DMS 273 (cell line): ENCODE measurements around the gene VWA8.
"Not testable (repeated sequence)": the region's sequence is repeated elsewhere in the genome, so short reads cannot be mapped to it uniquely, and the experiment has no call there.

ENCODE experiments used
- DNase-seq: peaks from one replicate; lab custom pipeline; 2025; ENCODE audit not compliant: unreplicated experiment; lab: John Stamatoyannopoulos, UW

VWA8 gene

DNA sequence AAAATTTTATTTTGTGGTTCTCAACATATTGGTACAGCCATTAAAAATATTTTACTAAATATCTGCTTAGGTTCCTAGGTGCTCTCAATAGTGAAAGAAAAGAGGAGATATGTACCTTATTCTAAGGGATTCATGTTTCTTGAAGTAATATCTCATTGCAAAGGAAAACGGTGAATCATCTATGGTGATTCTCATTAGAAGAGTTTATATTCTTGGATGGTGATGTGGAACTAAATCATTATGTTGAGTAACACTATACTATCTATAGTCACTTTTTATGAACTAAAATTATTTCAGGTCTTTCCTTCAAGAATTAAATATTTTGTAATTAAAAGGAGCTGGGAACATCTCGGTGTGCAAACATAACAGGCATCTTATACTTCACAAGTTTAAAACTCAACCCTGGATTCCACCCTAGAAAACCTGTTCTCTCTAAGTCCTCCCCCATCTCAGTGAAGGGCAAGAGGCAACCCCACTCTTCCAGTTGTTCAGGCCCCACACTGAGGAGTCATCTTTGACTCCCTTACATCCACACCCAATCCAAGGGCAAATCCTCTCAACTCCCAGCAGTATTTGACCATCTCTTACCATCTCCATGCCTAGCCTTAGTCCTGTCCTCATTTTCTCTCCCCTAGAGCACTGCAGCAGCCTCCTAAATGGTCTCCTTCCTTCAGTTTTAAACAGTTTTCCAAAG lies 363.4 kb downstream of the VWA8 start:
- no peak for DNase-seq

DNA sequence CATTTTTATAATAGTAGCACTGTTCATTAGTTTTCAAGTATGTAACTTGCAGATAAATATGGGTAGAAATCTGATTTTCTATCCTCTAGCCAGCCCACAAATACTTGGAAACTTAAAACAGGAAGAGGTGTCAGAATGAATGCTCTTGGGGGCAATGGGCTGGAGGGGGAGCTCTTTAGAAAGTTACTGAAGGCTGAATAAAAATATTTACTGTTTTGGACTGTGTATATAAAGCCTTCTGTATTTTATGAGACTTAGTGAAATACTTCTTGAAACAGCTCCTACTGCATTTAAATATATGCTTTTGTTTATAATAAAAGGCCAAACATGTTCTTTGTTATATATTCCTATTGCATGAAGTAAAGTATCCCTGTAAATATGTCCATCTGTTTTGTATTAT lies 364.7 kb downstream of the VWA8 start:
- DNase-seq: no peak

DNA sequence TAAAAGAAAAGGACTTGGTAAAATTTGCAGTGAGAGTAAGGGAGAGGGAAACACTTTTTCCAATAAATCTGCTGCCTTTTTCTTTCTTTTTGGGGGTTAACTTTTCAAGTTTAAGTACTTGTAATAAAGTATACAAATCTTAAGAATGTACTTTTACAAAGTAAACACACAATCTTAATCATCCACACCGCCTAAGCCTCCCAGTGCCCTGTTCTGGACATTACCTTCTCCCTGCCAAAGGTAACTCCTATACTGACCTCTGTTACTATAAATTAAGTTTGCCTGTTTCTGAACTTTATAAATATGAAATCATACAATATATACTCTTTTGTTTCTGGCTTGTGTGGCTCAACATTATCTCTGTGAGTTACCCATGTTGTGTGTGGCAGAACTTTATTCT lies 365.6 kb downstream of the VWA8 start:
- DNase-seq: no peak

DNA sequence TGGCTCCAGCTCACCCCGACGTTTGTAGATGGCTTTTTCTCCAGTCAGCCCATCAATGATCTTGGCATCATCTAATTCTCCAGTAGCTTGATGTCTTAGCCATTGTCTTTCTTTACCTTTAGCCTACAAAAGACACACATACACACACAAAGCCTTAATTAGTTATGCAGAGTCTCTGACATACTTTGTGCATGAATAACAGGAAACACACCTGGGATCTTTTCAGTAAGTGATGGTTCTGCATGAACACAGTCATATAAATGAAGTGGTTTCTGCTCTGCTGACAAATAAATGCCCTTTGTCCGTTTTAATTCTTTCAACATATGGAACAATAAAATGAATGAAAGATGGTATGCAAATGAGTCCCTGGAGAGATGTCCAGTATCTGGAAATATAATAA lies 370.3 kb downstream of the VWA8 start:
- DNase-seq: no peak

DNA sequence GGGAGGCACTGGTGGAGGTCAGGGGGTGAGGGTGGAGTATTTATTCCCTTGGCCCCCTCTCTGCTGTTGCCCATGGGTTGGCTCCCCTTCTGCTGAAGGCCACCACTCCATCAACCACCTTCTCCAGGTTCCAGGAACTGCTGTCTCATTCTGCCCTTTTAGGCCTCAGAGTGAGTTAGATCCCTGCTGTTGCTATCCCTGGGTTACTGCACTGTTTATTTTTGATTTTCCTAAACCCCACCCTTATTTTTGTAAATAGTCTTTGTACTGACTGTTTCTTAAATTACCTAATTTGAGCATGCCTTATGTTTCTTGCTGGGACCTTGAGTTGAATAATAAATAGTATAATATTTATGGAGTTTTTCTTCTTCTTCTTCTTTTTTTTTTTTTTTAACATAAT lies 370.8 kb downstream of the VWA8 start:
- no peak for DNase-seq

DNA sequence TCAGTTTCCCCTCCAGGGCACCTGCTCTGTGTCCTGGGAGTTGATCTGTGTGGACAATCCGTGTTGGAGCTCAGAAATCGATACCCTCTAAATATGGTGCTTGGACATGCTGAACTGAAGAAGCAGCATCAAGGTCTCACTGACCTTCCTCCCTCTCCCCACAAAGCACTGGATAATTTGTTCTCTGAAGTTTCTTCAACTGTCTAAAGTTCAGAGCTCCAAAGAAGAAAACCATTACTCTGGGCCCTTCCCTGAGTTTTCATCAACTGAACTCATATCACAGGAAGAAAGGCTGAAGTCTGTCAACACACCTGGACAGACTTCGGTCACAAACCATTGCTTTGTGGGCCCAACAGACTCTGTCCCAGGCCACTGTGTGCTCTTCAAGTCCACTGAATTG lies 371.5 kb downstream of the VWA8 start:
- no peak for DNase-seq

DNA sequence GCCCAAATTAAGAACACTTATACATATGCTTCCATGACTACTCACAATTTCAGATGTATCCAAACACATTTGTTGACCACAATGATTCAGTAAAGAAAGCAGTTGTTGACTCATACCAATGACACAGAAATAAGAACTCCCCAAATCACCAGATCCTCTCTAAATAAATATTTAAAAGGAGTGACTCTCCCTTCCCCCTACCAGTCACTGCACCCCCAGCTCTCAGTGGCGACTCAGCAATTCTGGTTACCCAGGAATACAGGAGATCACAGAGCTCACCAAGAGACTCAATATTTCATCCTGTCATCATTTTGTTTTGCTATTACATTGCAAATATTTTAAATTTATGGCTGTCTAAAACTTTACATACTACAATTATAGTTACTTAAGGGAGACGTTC lies 372.0 kb downstream of the VWA8 start:
- DNase-seq: no peak

DNA sequence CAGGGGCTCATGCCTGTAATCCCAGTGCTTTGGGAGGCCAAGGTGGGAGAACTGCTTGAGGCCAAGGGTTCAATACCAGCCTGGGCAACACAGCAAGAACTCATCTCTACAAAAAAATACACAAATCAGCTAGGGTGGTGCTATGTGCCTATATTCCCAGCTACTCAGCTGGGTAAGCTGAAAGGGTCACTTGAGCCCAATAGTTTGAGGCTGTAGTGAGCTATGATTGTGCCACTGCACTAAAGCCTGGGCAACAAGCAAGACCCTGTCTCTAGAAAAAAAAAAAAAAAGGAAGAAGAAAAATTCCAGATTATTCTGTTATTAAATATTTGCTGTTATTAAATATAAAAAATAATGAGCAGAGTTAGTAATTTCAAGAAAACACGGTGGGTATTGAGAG lies 372.5 kb downstream of the VWA8 start:
- DNase-seq: no peak

DNA sequence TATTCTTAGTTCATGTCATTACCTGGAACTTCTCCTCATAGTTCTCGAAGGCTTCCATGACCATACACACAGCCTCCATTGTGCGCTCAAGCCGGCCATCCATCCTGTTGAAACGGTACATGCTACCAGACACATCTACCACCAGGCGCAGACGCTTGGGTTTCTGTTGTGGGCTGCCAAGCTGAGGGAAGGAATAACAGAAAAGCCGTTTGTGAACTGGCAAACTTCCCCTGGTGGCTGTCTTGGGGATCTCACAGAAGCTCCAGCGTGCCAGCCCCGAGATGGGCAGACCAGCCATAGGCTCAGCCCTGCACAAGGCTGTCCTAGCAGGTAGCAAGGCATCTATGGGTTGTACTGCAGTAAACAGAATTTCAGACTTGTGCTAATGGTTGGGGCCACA lies 373.4 kb downstream of the VWA8 start:
- DNase-seq: no peak

DNA sequence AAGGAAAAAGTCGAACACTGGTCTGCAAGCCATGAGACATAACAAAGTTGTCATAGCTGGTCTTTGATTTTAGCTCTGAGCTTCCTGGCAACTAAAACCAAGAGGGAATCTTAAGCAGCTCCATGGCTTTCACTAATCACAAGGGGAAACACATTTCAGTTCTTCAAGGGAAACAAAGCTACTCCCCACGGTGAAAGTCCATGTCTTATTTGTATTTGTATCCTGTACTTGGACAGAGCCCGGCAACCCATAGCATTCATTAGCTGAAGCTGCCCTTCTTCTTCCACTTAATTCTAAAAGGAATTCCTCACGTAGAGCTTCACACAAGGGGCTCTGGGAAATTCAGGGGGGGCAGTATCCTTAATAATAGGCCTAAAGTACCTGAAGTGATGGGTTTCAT lies 374.7 kb downstream of the VWA8 start:
- DNase-seq: no peak

DNA sequence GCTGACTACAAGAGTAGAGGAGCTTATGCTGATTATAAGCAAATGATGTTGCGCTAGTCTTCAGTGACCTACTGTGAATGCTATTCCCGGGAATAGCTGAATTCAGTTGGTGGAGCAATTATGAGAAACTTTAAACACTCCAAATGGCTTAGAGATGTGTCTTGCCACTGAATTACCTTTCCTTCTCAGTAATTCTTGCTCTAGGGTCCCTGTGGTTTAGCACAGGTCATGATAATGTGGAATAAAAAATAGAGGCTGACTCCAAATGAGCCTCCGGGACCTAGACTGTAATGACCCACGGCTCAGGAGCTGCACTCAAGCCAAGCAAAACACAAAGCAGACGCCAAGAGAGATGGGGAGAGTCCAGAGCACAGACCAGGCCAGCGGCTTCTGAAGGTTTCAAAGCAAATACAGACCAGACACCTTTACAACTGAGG lies 378.9 kb downstream of the VWA8 start:
- DNase-seq: no peak

DNA sequence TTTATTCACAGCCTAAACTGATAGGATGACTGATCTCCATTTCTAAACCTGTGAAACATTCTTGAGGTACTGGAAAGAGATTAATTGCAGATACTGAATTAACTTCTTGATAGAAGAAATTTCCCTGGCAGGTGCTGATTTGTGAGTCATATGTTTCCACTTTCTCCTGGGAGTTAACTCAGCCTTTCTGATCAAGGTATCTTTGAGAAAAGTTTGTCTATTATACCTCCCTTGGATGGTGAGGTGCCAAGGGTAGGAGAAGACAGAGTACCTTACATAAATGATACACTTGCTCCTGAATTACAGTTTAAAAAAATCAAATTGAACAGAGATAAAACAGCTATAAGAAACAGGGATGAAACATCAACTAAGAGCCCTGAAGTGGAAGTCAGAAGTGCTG lies 380.6 kb downstream of the VWA8 start:
- DNase-seq: no peak

DNA sequence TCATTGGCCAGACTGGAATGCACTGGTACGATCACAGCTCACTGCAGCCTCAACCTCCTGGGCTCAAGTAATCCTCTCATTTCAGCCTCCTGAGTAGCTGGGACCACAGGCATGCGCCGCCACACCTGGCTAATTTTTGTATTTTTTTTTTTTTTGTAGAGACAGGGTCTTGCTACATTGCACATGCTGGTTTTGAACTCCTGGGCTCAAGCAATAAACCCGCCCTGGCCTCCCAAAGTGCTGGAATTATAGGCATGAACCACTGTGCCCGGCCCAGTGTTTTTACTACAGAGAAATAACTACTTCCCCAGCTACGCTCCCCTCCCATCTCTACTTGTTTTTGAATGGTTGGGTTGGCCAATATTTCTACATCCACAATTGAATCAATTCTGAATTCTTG lies 381.0 kb downstream of the VWA8 start:
- DNase-seq: no peak

DNA sequence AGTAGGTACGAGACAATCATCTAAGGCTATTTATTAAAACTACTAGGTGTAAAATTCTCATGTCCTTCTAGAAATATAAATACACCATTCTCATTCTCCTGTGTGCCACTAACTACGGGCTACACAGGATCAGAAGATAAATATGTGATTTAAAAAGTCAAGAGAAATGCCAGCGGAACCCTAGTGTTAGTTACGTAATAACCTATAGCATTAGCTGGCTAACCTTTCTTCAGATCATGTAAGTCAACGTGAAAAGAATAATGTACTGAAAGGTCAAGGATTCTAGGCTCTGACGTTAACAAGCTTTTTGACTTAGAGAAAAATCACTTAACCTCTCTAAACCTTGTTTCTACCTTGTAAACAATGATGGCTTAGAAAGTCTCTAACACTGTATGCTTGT lies 381.7 kb downstream of the VWA8 start:
- DNase-seq: no peak

DNA sequence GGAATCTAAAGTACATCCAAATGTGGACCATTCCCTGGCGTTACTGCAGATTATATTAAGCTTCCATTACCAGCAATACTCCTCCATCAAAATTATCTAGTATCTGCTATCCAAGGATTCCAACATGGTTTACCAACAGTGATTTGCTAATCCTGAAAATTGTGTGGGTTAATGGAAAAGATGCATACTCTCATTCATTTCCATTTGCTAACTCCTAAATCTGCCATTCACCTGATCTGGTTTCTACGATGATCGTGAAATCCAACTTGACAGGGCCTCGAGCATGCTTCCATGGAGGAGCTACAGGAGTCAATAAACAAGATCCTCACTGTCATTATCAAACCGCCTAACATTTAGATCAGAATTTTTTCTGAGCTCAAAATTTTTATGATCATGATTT lies 382.5 kb downstream of the VWA8 start:
- DNase-seq: no peak

DNA sequence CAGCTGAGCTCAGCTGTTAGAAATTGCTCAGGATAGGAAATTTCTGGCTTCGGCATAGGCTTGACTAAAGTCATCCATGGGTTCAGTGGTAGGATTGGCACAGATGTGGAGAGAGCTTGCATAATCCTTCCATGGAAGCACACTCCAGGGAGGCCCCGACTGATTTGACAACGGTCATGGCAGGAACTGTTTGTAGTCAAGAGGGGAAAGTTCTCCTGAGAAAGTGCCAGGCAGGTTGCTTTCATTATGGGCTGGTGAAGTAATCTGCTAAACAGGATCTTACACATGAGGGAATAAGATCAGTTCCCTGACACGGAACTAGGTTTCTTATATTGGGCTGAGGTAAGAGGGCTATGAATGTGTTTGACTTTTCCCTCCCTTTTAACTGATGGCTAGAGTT lies 383.5 kb downstream of the VWA8 start:
- no peak for DNase-seq

DNA sequence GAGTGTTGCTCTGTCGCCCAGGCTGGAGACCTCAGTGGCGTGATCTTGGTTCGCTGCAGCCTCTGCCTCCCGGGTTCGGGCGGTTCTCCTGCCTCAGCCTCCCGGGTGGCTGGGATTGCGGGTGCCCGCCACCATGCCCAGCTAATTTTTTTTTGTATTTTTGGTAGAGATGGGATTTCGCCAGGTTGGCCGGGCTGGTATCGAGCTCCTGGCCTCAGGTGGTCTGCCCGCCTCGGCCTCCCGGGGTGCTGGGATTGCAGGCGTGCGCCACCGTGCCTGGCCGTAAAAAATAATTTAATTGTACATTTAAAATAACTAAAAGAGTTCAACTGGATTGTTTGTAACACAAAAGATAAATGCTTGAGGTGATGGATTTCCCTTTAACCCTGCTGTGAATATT lies 387.3 kb downstream of the VWA8 start:
- DNase-seq: not testable (repeated sequence)

DNA sequence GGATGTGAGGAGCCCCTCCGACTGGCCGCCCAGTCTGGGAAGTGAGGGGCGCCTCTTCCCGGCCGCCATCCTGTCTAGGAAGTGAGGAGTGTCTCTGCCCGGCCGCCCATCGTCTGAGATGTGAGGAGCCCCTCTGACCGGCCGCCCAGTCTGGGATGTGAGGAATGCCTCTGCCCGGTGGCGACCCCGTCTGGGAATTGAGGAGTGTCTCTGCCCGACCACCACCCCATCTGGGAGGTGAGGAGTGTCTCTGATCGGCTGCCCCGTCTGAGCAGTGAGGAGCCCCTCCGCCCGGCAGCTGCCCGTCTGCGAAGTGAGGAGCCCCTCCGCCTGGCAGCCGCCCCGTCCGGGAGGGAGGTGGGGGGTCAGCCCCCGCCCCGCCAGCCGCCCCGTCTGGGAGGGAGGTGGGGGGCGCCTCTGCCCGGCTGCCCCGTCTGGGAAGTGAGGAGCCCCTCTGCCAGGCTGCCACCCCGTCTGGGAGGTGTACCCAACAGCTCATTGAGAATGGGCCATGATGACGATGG lies 389.0 kb downstream of the VWA8 start:
- DNase-seq: not testable (repeated sequence)

DNA sequence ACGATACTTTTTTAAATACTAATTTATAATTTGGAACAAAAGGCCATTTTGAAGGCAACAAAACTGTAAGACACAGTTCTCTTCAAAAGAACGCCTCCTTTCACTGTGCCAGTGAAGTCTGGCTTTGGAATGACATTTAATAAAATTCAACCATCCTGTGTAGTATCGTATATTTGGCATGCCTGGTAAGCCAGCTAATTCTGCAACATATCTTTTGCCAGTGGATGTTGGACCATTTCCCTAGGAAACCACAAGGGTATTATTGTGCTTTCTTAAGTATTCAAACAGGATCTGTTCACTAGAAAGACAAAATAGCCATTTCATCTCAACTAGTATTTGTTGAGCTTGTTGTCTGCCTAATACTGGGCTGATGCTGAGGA lies 391.9 kb downstream of the VWA8 start:
- no peak for DNase-seq

DNA sequence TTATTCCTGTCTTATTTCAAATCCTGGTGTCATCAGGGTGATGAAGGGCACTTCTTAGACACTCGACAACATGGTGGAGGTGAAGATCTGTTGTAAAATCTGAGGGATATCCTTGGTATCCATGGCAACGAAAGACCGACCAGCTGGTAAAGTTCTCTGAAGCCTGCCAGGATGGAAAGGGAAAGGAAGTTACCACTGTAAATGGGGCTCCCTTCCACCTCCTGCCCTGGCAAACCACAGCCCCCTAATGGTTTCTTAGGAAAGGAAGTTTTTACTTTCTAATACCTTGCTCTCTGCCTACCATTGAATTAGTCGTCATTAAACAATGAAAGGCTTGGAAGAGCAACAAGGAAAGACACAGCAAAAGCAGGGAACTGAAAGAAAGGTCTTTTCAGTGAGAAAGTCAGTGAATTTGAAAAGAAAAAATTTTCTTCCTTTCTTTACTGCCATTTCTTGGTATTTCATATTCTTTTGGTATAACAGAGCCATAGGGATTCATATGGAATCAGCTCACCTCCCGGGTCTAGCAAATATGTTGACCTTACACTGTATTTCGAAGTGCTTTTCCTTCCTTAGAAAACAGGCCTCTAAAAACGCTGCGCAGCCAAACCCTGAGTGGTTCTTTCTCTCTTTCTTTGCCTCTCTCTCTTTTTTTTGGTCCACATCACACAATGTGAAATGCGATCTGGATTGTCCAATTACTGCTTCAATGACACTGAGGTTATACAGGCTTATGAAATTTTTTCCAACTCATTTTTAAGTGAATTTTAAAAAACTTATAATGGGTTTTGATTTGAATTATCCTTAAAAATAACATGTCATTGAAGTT lies 392.6 kb downstream of the VWA8 start:
- no peak for DNase-seq

DNA sequence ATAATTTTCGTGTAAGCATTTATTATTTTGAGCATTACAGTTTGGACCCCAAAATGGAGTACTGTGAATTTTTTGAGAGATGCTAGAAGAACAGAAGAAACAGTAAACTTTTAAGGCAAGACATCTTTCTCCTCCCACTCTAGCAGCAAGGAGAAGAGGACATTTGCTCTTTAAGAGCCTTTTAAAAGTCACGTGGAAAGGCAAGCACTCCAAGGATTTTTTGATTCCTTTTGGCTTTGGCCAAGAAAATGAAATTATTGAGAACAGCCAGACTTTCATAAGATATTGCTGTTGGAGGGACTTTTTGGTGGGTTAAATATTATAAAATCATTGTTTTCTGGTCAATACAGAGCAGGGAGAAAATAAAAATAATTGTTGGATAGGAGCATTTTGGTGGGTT lies 393.5 kb downstream of the VWA8 start:
- no peak for DNase-seq

DNA sequence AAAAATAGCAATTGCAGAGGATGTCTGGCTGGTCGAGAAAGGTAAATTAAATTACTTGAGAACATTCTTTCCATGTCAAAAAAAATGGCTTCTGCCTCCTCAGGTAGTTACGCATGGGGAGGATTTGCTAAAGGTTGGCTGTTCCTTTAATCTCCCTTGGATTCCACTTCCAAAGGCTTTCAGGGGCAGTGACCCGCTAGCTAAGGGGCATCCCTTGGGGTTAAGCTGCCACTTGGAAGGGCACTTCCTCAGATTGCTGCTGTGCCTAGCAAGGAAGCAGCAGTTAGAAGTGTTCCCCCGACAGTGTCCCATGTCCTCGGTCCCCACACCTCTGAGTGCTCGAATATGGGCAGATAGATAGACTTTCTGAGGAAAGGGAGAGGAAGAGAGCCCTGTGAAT lies 395.1 kb downstream of the VWA8 start:
- no peak for DNase-seq

DNA sequence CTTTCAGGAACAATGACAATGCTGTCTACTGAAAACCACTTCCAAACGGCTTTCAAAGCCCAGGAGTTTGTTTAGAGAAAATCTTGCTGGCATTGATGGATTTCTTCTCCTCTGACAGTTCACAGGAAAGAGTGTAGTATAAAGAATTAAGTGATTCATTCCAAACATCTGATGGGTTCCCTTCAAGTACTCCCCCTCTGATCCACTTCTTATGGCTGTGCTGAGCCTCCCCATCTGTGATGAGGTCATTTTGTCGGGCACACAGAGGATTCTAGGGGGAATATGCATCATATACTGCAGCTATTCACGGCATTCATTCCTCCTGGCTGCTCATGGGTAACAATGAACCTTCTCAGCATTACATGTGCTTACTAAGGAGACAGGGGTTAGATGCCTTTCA lies 395.7 kb downstream of the VWA8 start:
- DNase-seq: no peak
